Thyroid gland (tissue), 4 donors: ENCODE data around the gene FEZF2.

ENCODE experiments used
- CTCF ChIP-seq, 6 experiments: fragments of 200-600 bp in 3 of 6; fragments of 450-650 bp in 3 of 6; sonication (generic) in 3 of 6; IDR thresholded peaks; one replicate each; pipeline ENCODE4 v1.5.1; 2016 to 2019; ENCODE audit warnings: antibody characterized with exemption in 6 of 6, mild to moderate bottlenecking in 2 of 6, inconsistent platforms in 1 of 6, moderate library complexity in 1 of 6
- POLR2A ChIP-seq, 2 donors: fragments of 450-650 bp; IDR thresholded peaks; one replicate each; pipeline ENCODE4 v1.6.1; 2017; ENCODE audit warnings: antibody characterized with exemption in 2 of 2, mild to moderate bottlenecking in 2 of 2, moderate library complexity in 1 of 2

- no peak for TF ChIP-seq CTCF (IDR thresholded peaks at IDR 0.05)
- TF ChIP-seq POLR2A (IDR thresholded peaks at IDR 0.05): no peak
Observed at GRCh38 chr3:62414786-62415185, 41.4 kb upstream of the FEZF2 start.
